ENCODE measurements around the gene UMODL1. TPM values are rescaled to one million over a fixed set of nuclear protein-coding genes. Genes with fewer than 3 reads are reported as not detected.

The UMODL1 gene
- total RNA-seq, 1 experiment from 2014 or later, result not detected

DNA sequence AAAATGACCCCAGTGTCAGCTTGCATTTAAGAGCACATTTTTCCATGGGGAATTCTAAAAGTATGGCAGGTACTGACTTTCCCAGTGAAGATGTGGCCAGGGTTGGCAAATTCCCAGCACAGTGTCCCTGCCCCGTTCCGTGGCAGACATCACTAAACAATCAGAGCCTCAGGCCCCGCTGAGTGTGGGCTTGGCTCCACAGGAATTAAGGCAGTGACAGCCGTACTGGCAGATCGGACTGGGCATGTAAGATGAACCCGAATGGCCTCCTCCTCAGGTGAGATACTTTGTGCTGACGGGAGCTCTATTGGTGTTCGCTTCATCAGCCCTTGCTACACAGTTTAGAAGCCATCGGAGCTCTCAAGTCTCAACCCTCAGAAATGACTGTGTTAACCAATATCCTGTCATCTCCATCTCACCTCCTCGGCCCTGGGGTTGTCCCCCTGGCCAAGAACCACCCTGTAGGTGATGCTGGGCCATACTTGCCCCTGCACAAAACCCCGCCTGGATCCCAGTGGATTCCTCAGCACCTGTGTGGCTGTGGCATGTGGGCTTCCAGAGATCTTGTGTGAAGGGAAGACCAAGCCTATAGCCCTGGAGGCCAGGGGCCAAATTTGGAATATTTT, 118.9 kb downstream of the UMODL1 start:
- Histone ChIP-seq H2AFZ (no peak overlapping the region), H4K20me1 (ENCODE audit: insufficient read depth) (no peaks in the 10 kb centered on the region), H3K27ac (no peak overlapping the region), H3K4me3 (no peak overlapping the region), H3K4me1 (replicated peaks; ENCODE audit: insufficient read depth) (peaks cover 19% of the 10 kb centered on the region), H3F3A (ENCODE audit: insufficient read depth, low read depth) (0 out of 2 replicates have a peak, but pooled peaks cover 10% of the 10 kb centered on the region), H3K9me2 (ENCODE audit: insufficient read depth) (no peaks in the 10 kb centered on the region), H3K4me2 (no peak overlapping the region), H3K36me3 (ENCODE audit: low read depth) (no peaks in the 10 kb centered on the region), H3K79me2 (ENCODE audit: low read depth) (no peaks in the 10 kb centered on the region), H3K27me3 (ENCODE audit: insufficient read depth, low read depth) (no peaks in the 10 kb centered on the region), H3K9me3 (ENCODE audit: insufficient read depth, low read depth) (no peaks in the 10 kb centered on the region)
- ChIA-PET CTCF (no interaction called here), POLR2A (ENCODE audit: unreplicated experiment) (no interaction called here)
- DNase-seq, result no peak
- no peak for TF ChIP-seq EZH2 (IDR thresholded peaks at IDR 0.05; ENCODE audit: low read depth)
- TF ChIP-seq, protein P1, sequence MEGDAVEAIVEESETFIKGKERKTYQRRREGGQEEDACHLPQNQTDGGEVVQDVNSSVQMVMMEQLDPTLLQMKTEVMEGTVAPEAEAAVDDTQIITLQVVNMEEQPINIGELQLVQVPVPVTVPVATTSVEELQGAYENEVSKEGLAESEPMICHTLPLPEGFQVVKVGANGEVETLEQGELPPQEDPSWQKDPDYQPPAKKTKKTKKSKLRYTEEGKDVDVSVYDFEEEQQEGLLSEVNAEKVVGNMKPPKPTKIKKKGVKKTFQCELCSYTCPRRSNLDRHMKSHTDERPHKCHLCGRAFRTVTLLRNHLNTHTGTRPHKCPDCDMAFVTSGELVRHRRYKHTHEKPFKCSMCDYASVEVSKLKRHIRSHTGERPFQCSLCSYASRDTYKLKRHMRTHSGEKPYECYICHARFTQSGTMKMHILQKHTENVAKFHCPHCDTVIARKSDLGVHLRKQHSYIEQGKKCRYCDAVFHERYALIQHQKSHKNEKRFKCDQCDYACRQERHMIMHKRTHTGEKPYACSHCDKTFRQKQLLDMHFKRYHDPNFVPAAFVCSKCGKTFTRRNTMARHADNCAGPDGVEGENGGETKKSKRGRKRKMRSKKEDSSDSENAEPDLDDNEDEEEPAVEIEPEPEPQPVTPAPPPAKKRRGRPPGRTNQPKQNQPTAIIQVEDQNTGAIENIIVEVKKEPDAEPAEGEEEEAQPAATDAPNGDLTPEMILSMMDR (conservative IDR thresholded peaks at IDR 0.05), result no peak
- no TSS peak for BruUV-seq (replicated peaks)
- intact Hi-C loops (cut with micrococcal nuclease; ENCODE audit: unreplicated experiment), result no loop called here

DNA sequence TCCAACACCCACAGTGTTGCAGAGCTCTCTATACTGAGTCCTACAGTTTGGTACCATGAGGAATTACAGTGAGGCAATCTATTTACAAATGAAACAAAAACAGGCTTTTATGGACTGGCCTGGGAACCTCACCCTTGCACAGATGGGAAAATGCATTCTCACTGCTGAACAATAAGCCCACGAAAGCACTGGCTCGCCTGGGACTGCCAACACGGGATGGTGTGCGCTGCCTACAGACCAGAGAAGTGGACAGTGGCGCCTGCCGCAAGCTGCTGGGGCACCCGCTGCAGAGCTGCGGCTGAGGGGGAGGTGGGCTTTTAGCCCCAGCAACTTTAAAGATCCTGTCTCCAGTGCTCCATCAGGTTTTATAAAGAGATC, 119.4 kb downstream of the UMODL1 start:
- H3K4me1 ChIP-seq (replicated peaks; ENCODE audit: insufficient read depth), result peaks cover 24% of the 10 kb centered on the region
- no peaks in the 10 kb centered on the region for H3K27me3 ChIP-seq (ENCODE audit: insufficient read depth, low read depth)
- no peaks in the 10 kb centered on the region for H3K9me3 ChIP-seq (ENCODE audit: insufficient read depth, low read depth)
- H3K79me2 ChIP-seq (ENCODE audit: low read depth), result no peaks in the 10 kb centered on the region
- TF ChIP-seq, protein P1 (conservative IDR thresholded peaks at IDR 0.05), result no peak
- no peak for TF ChIP-seq EZH2 (IDR thresholded peaks at IDR 0.05; ENCODE audit: low read depth)
- H2AFZ ChIP-seq, result no peak overlapping the region
- no TSS peak for BruUV-seq (replicated peaks)
- DNase-seq, result no peak
- ChIA-PET POLR2A (ENCODE audit: unreplicated experiment) (no interaction called here), CTCF (no interaction called here)
- H3K4me3 ChIP-seq, result no peak overlapping the region
- 0 out of 2 replicates have a peak, but pooled peaks cover 10% of the 10 kb centered on the region for H3F3A ChIP-seq (ENCODE audit: insufficient read depth, low read depth)
- H3K27ac ChIP-seq, result no peak overlapping the region
- H3K36me3 ChIP-seq (ENCODE audit: low read depth), result no peaks in the 10 kb centered on the region
- intact Hi-C loops (cut with micrococcal nuclease; ENCODE audit: unreplicated experiment), result no loop called here
- no peaks in the 10 kb centered on the region for H3K9me2 ChIP-seq (ENCODE audit: insufficient read depth)
- H4K20me1 ChIP-seq (ENCODE audit: insufficient read depth), result no peaks in the 10 kb centered on the region
- H3K4me2 ChIP-seq, result no peak overlapping the region

DNA sequence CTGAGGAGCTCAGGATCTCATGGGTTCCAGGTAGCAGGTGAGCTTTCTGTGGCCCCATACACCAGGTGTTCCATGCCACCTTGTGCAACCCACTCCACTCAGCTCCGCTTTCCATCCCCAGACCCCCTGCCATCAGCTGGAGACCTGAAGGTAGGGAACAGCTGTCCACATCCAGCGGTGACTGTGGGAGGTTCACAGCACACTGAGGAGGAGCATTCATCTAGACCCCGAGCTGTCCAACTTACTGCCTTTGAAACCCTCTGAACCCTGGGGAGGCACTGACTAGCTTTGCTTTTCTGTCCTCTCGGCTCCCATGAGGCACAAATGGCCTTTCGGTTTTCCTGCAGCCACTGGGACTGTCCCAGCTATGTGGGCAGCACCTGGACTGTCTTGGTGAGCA, 119.9 kb downstream of the UMODL1 start:
- Histone ChIP-seq H3K4me1 (replicated peaks; ENCODE audit: insufficient read depth) (peaks cover 30% of the 10 kb centered on the region), H3K4me2 (no peak overlapping the region), H3K4me3 (no peak overlapping the region), H4K20me1 (ENCODE audit: insufficient read depth) (no peaks in the 10 kb centered on the region), H3K9me2 (ENCODE audit: insufficient read depth) (no peaks in the 10 kb centered on the region), H3F3A (ENCODE audit: insufficient read depth, low read depth) (0 out of 2 replicates have a peak, but pooled peaks cover 10% of the 10 kb centered on the region), H3K79me2 (ENCODE audit: low read depth) (no peaks in the 10 kb centered on the region), H3K27me3 (ENCODE audit: insufficient read depth, low read depth) (no peaks in the 10 kb centered on the region), H2AFZ (no peak overlapping the region), H3K9me3 (ENCODE audit: insufficient read depth, low read depth) (no peaks in the 10 kb centered on the region), H3K27ac (no peak overlapping the region), H3K36me3 (ENCODE audit: low read depth) (no peaks in the 10 kb centered on the region)
- BruUV-seq (replicated peaks), result no TSS peak
- POLR2A ChIA-PET (ENCODE audit: unreplicated experiment), result no interaction called here
- CTCF ChIA-PET, result no interaction called here
- TF ChIP-seq, protein P1 (conservative IDR thresholded peaks at IDR 0.05), result no peak
- no peak for TF ChIP-seq EZH2 (IDR thresholded peaks at IDR 0.05; ENCODE audit: low read depth)
- intact Hi-C loops (cut with micrococcal nuclease; ENCODE audit: unreplicated experiment), result no loop called here
- DNase-seq, result no peak
